HG03025 (cell line): ENCODE results near the gene THSD8.
"Not testable (repeated sequence)": the region's sequence is repeated elsewhere in the genome, so short reads cannot be mapped to it uniquely, and the experiment has no call there.

Experiments
- ATAC-seq: cut with Tn5 transposase; IDR thresholded peaks from one replicate; pipeline ENCODE4 v1.9.1; 2021; ENCODE audit warnings: mild to moderate bottlenecking, moderate library complexity; ENCODE audit not compliant: unreplicated experiment, low FRiP score

Gene THSD8

DNA sequence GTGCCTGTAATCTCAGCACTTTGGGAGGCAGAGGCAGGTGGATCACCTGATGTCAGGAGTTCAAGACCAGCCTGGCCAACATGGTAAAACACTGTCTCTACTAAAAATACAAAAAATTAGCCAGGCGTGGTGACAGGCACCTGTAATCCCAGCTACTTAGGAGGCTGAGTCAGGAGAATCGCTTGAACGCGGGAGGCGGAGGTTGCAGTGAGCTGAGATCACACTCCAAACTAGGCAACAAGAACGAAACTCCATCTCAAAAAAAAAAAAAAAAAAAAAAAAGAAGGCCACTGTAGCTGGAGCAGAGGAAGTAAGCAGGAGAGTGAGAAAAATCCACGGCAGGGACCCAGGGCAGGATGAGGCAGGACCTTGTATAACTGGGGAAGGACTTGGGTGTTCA is 44.7 kb downstream of the THSD8 start:
- not testable (repeated sequence) for ATAC-seq

DNA sequence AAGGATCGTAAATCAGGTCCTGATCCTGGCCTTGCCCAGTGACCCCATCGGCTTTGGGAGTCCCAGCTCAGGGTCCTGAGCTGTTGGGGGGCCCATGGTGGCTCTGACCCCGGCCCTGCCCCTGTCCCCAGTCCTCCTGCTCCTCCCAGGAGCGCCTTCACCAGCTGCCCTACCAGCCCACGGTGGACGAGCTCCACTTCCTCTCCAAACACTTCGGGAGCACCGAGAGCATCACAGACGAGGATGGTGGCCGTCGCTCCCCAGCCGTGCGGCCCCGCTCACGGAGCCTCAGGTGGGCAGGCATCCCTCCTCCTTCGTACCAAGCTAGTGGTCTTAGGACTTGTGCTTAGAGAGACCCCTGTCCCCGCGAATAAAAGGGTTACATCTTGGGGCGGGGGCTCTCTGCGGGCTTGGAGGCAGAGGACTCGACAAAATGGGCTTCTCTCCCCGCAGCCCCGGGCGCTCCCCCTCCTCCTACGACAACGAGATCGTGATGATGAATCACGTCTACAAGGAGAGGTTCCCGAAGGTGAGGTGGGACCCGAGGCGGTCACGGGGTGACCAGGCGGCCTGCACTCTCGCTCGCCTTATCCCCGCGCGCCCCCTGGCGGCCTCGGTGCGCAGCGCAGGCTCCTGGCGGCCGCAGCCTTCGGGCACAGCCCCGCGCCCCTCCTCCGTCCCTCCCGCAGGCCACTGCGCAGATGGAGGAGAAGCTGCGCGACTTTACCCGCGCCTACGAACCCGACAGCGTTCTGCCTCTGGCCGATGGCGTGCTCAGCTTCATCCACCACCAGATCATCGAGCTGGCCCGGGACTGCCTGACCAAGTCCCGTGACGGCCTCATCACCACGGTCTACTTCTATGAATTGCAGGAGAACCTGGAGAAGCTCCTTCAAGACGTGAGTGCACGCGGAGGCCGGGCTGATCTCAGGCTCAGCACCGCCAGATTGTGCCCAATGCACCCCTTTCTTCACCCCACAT is 45.6 kb downstream of the THSD8 start:
- ATAC-seq: no peak
